Activated CD4-positive, CD25-positive, alpha-beta regulatory T cell treated with anti-CD3 and anti-CD28 coated beads, Interleukin-2, amount 50 U/mL, for 16 hours (primary cell): ENCODE results near the gene MCAM.
A peak's percentile ranks its signal among the peaks of the same experiment; 100 is the strongest.

Experiments
- DNase-seq: peaks from one replicate; pipeline ENCODE4 v3.0.0-alpha.2; 2020; ENCODE audit warnings: low read depth, low spot score

Gene MCAM

GRCh38 chr11:119344291-119345010, 27.5 kb upstream of the MCAM start:
- no peak for DNase-seq

GRCh38 chr11:119343726-119344125, 26.8 kb upstream of the MCAM start:
- DNase-seq = no peak

- no peak for DNase-seq
Measured at GRCh38 chr11:119342362-119343130, 25.6 kb upstream of the MCAM start.

- DNase-seq = no peak
Measured at GRCh38 chr11:119342023-119342300, 25.0 kb upstream of the MCAM start.

- DNase-seq = no peak
Measured at GRCh38 chr11:119341222-119342022, 24.5 kb upstream of the MCAM start.

GRCh38 chr11:119340335-119341221, 23.6 kb upstream of the MCAM start, which contains the start of gene C1QTNF5:
C1QTNF5 (minus strand) TSS chr11:119340883; CDS start chr11:119340397, 486 bp downstream.
- no peak for DNase-seq

GRCh38 chr11:119339589-119340334, 22.8 kb upstream of the MCAM start:
- DNase-seq = no peak

- no peak for DNase-seq
Measured at GRCh38 chr11:119338965-119339588, 22.1 kb upstream of the MCAM start.

- DNase-seq = no peak
Measured at GRCh38 chr11:119338318-119338890, 21.5 kb upstream of the MCAM start.

GRCh38 chr11:119337581-119338317, 20.8 kb upstream of the MCAM start:
- DNase-seq = no peak

GRCh38 chr11:119336744-119337469, 20.0 kb upstream of the MCAM start:
- no peak for DNase-seq

- no peak for DNase-seq
Measured at GRCh38 chr11:119335655-119336543, 19.0 kb upstream of the MCAM start.

GRCh38 chr11:119335091-119335654, 18.2 kb upstream of the MCAM start:
- no peak for DNase-seq

GRCh38 chr11:119334174-119334930, 17.4 kb upstream of the MCAM start, which contains the start of gene RNF26:
RNF26 (plus strand) TSS chr11:119334527; CDS start chr11:119335123, 596 bp downstream.
- peak; percentile 92 for DNase-seq

GRCh38 chr11:119332111-119332765, 15.3 kb upstream of the MCAM start:
- DNase-seq = no peak

- DNase-seq = no peak
Measured at GRCh38 chr11:119330237-119330636, 13.3 kb upstream of the MCAM start.
